ENCODE results near the gene SH3PXD2B.

Gene SH3PXD2B

DNA sequence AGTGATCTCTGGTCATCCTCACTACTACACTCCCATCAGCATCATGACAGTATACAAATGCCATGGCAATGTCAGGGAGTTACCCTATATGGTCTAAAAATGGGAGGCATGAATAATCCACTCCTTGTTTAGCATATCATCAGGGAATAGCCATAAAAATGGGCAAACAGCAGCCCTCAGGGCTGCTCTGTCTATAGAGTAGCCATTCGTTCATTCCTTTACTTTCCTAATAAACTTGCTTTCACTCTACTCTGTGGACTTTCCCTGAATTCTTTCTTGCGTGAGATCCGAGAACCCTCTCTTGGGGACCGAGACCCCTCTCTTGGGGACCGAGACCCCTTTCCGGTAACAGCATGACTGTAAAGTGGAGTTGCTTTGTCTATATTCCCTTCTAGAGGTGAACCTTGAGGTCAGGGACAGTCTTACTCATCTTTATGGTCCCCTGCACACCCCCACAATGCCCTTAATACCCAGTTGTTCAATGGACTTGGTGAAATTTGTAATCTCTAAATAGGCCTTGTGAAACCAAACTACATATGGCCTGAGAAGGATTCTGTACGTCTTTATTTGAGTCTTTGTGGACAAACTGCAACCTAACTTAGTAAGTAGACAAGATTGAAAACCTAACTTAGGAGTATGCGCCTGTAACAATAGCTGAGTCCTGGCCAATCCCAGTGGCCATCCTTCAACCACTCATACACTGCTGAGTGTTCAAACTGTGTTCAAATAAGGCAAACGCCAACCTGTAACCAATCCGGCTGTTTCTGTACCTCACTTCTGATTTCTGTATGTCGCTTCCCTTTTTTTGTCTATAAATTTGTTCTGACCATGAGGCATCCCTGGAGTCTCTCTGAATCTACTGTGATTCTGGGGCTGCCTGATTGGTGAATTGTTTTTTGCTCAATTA lies 138.5 kb downstream of the SH3PXD2B start:
- Histone ChIP-seq H3K4me3 (replicated peaks; ENCODE audit: insufficient read depth, low read length) (no peak overlapping the region), H3K27me3 (ENCODE audit: insufficient read depth, poor library complexity, severe bottlenecking) (no peaks in the 10 kb centered on the region), H3K27ac (replicated peaks) (no peak overlapping the region)
- DNase-seq (ENCODE audit: low read depth in 1 of 2, low spot score in 1 of 2): no peak
- TF ChIP-seq CTCF (IDR thresholded peaks at IDR 0.05; ENCODE audit: insufficient read depth, low read length): no peak
- TF ChIP-seq, protein P1, sequence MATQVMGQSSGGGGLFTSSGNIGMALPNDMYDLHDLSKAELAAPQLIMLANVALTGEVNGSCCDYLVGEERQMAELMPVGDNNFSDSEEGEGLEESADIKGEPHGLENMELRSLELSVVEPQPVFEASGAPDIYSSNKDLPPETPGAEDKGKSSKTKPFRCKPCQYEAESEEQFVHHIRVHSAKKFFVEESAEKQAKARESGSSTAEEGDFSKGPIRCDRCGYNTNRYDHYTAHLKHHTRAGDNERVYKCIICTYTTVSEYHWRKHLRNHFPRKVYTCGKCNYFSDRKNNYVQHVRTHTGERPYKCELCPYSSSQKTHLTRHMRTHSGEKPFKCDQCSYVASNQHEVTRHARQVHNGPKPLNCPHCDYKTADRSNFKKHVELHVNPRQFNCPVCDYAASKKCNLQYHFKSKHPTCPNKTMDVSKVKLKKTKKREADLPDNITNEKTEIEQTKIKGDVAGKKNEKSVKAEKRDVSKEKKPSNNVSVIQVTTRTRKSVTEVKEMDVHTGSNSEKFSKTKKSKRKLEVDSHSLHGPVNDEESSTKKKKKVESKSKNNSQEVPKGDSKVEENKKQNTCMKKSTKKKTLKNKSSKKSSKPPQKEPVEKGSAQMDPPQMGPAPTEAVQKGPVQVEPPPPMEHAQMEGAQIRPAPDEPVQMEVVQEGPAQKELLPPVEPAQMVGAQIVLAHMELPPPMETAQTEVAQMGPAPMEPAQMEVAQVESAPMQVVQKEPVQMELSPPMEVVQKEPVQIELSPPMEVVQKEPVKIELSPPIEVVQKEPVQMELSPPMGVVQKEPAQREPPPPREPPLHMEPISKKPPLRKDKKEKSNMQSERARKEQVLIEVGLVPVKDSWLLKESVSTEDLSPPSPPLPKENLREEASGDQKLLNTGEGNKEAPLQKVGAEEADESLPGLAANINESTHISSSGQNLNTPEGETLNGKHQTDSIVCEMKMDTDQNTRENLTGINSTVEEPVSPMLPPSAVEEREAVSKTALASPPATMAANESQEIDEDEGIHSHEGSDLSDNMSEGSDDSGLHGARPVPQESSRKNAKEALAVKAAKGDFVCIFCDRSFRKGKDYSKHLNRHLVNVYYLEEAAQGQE (IDR thresholded peaks at IDR 0.05; ENCODE audit: insufficient replicate concordance, low read depth): no peak
- no peak for TF ChIP-seq POLR2AphosphoS5 (IDR thresholded peaks at IDR 0.05; ENCODE audit: low read depth)
- no peak for TF ChIP-seq GABPA (IDR thresholded peaks at IDR 0.05; ENCODE audit: low read depth)
- TF ChIP-seq SPI1 (IDR thresholded peaks at IDR 0.05; ENCODE audit: borderline replicate concordance, low read depth): no peak

GRCh38 chr5:172313915-172314314 lies 140.4 kb downstream of the SH3PXD2B start:
- no peak overlapping the region for H3K4me3 ChIP-seq (replicated peaks; ENCODE audit: insufficient read depth, low read length)
- TF ChIP-seq SPI1 (IDR thresholded peaks at IDR 0.05; ENCODE audit: borderline replicate concordance, low read depth) (no peak), CTCF (IDR thresholded peaks at IDR 0.05; ENCODE audit: insufficient read depth, low read length) (no peak), GABPA (IDR thresholded peaks at IDR 0.05; ENCODE audit: low read depth) (no peak), POLR2AphosphoS5 (IDR thresholded peaks at IDR 0.05; ENCODE audit: low read depth) (no peak)
- TF ChIP-seq, protein P1 (IDR thresholded peaks at IDR 0.05; ENCODE audit: insufficient replicate concordance, low read depth): no peak
- no peaks in the 10 kb centered on the region for H3K27me3 ChIP-seq (ENCODE audit: insufficient read depth, poor library complexity, severe bottlenecking)
- H3K27ac ChIP-seq (replicated peaks): no peak overlapping the region
- no peak for DNase-seq (ENCODE audit: low read depth in 1 of 2, low spot score in 1 of 2)

- Histone ChIP-seq H3K4me3 (replicated peaks; ENCODE audit: insufficient read depth, low read length) (no peak overlapping the region), H3K27ac (replicated peaks) (no peak overlapping the region), H3K27me3 (ENCODE audit: insufficient read depth, poor library complexity, severe bottlenecking) (no peaks in the 10 kb centered on the region)
- no peak for DNase-seq (ENCODE audit: low read depth in 1 of 2, low spot score in 1 of 2)
- no peak for TF ChIP-seq CTCF (IDR thresholded peaks at IDR 0.05; ENCODE audit: insufficient read depth, low read length)
- TF ChIP-seq, protein P1 (IDR thresholded peaks at IDR 0.05; ENCODE audit: insufficient replicate concordance, low read depth): no peak
- no peak for TF ChIP-seq SPI1 (IDR thresholded peaks at IDR 0.05; ENCODE audit: borderline replicate concordance, low read depth)
- no peak for TF ChIP-seq POLR2AphosphoS5 (IDR thresholded peaks at IDR 0.05; ENCODE audit: low read depth)
- TF ChIP-seq GABPA (IDR thresholded peaks at IDR 0.05; ENCODE audit: low read depth): no peak
Measured at GRCh38 chr5:172312286-172312685, 142.0 kb downstream of the SH3PXD2B start.
